ENCODE data around the gene IQCB1.
A peak's percentile ranks its signal among the peaks of the same experiment; 100 is the strongest.
"Not testable (repeated sequence)": the region's sequence is repeated elsewhere in the genome, so short reads cannot be mapped to it uniquely, and the experiment has no call there.

IQCB1 gene

DNA sequence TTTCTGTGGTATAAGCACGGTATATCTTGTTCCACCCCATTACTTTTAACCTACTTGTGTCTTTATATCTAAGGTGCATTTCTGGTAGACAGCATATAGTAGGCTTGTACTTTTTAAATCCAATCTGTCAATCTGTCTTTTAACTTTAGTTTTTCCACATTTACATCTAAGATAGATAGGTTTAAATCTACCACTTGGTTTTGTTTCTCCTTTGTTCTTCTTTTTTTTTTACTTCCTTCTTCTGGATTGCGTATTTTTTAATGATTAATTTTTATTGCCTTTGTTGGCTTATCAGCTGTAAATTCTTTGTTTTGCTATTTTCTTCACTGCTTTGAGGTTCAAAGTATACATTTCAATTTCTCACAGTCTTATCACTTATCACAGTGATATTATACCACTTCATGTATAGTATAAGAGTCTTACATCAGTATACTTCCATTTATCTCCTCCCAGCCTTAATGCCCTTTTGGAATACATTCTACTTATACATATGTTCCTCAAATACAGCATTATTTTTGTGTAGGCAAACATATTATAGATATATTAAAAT is 31.0 kb downstream of the IQCB1 start:
- DNase-seq, result no peak

DNA sequence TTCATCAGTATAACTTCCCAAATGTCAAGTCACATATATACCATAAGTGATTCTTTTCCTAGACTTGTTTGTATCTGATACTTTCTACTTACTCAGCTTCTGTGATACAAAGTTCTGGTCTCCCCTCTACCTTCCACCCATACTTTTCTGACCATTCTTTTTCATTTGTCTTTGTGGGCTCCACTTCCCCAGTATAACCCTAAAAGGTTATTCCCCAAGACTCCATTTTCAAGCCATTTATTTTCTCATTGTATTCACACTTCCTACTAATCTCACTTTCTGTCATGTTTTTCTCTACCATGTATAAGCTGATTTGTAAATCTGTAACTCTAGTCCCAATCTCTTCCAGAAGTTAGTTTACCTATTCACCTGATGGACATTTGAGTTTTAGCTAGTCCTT is 34.0 kb downstream of the IQCB1 start:
- no peak for DNase-seq

DNA sequence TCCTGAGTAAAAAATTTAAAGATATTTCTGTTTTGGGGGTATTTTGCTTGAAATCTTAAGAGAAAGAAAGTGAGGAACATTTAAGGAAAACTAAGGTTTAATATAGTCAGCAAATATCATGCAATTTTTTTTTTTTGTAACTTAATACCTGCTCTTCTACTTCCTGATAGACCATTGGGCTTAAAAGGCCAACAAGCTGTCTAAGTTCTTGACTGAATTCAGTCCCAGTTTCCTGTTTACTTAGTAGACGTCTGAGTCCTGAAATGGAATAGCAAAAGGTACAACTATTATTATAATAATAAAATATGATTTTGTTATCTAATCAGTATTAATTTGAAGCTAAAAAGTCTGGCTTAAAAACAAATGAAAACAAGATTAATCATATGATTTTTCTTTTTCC is 37.9 kb downstream of the IQCB1 start:
- DNase-seq, result no peak

DNA sequence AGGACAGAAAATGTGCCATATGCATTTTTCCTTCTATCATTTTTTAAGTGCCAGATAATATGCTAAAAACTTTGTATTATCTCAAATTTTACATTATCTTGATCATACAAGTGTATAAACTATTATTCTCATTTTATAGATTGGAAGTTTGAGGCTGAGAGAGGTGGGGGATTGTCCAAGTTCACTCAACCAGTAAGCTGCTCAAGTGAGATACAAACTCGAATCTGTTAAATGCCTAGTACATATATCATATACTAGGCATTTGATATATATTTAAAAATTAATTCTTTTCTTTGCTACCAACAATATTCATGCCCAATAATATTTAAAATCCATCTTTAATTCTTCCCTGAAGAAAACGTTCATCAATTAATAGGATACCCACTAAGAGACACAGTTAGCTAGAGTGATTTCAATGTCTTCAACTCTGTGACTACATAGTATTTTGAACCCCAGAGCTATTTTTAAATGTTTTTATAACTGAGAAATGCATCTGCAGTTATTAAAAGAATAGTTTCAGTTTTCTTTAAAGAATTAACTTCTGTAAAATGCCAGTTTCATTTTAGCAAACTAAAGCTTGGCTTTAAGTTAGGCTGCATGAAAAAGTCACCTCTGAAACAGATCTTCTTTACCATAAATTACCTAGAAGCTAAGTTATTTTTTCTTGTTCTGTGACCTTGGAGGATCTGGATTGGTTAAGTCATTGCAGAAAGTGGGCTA is 40.4 kb downstream of the IQCB1 start:
- no peak for DNase-seq

DNA sequence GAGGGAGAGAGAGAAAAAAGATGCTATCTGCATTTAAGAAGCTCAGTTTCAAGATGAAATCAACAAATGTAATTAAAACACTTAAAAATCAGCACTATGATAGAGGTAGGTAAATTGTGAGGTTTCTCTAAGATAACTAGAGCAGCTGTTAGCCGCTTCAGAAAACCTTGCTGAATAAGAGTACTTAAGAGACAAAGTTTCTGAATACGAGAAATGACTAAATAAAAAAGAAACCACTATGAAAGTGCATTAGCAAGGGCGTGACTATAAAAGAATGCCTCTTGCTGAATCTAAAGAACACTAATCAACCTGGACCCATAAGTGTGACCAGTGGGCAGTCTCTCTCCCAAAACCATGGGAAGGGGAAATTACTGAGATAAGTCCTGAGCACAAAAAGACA is 41.8 kb downstream of the IQCB1 start:
- no peak for DNase-seq

DNA sequence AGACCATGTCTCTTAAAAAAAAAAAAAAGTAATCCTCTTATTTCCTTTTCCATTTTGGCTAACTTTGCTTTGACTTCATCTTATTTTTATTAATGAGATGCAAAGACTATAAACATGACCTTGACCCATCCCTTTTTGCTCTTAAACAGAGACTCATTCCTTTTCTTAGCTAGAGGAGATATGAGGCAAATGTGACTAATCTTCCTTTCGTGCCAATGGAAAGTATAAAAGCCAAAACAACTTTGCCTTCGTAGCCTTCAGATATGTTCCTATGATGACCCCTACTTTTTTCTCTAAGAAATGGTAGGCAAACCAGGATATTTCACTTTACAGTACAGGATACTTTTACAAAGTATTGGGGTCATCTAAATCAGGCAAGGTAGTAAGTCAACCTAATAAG is 48.4 kb downstream of the IQCB1 start:
- DNase-seq, result no peak

DNA sequence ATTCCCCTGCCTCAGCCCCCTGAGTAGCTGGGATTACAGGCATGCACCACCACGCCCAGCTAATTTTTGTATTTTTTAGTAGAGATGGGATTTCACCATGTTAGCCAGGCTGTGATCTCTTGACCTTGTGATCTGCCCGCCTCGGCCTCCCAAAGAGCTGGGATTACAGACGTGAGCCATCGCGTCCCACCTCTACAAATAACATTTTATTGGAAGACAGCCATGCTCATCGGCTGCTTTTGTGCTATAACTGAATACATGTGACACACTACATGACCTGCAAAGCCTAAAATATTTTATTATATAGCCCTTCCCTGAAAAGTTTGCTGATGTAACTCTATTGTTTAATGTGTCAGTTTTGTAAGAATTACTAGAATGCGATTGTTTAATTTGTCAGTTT is 52.1 kb downstream of the IQCB1 start:
- not testable (repeated sequence) for DNase-seq

DNA sequence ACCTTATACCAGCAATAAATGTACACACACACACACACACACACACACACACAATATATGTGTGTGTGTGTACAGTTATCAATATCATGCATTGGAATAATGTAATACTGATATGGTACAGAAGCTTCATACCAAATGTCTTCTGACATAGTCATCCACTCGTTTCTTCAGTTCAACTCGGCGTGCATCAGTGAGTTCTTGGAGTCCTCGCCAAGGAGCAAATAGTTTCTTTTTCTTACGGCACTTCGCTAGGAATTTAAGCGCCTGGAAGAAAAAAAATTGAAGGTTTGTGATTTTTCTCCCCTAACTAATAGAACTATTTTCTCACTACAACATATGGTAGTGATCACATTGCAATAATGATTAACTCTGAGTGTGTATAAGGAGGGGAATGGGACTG is 53.2 kb downstream of the IQCB1 start:
- DNase-seq, result no peak

DNA sequence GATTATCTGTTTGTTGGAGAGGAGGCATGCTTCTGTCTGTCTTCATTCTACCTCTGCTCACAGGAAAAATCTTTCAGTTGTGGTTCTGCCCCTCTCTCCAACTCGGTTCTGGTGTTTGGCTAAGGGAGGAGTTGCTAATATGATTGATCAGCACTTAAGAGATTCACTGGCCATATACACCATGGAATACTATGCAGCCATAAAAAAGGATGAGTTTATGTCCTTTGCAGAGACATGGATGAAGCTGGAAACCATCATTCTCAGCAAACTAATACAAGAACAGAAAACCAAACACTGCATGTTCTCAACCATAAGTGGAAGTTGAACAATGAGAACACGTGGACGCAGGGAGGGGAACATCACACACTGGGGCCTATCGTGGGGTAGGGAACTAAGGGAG is 59.8 kb downstream of the IQCB1 start:
- DNase-seq, result not testable (repeated sequence)

DNA sequence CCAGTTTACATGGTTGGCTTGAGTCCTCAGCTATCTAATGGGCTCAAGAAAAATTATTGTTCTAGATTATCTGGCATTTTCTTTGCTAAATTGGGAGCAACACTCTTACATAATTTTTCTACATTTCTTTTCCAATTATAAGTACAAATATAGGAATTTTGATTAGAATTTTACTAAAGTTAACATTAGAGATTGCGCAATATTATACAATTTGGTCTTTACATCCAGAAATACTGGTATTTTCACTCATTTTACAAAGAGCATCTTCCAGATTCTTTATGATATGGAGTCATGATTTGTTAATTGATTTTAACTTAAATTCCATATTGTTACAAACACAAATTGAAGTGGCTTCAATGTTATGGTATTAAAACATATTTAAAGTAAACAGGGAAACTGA is 65.6 kb downstream of the IQCB1 start:
- DNase-seq, result no peak

DNA sequence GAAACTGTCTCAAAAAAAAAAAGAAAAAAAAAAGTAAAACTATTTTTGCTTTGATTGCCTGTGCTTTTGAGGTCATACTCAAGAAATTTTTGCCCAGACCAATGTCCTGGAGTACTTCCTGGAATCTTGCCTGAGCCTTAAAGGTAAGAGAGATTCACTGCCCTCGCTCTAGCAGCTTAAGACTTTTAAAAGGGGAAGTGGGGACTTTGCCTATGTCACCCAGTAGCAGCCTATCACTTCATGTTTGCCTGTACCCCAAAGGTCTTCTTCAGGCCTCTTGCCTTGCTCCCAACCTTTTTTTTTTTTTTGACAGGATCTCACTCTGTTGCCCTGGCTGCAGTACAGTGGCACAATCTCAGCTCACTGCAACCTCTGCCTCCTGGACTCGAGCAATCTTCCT is 66.4 kb downstream of the IQCB1 start:
- no peak for DNase-seq

DNA sequence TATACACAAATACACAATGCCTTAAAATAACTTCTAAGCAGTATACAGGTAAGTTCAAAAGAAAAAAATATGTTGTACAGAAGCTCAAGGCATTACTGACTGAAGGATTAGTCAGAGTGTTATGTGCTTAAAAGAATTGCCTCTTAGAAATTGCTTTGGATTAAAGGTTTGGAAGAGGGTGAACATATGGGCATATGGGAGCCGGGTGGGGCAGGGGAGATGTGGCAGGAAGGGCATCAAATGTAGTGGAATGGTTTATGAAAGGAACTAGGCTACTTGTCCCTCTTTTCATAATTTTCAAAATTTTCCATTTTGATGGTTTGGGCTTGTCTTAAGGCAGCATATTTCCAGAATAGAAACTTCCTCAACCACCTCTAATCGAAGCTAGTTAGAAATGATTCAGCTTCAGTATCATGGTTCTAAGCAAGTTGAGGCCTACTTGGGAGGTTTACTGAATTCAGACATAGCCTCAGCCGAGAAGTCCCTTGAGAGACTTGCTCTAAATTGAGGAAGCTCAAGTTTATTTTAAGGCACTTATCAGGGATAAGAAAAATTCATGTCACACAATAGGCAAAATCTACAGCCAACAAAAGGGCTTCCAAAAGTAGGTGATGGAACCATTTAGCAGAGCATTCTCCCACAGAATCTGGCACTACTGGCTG is 75.2 kb downstream of the IQCB1 start:
- DNase-seq, result no peak

DNA sequence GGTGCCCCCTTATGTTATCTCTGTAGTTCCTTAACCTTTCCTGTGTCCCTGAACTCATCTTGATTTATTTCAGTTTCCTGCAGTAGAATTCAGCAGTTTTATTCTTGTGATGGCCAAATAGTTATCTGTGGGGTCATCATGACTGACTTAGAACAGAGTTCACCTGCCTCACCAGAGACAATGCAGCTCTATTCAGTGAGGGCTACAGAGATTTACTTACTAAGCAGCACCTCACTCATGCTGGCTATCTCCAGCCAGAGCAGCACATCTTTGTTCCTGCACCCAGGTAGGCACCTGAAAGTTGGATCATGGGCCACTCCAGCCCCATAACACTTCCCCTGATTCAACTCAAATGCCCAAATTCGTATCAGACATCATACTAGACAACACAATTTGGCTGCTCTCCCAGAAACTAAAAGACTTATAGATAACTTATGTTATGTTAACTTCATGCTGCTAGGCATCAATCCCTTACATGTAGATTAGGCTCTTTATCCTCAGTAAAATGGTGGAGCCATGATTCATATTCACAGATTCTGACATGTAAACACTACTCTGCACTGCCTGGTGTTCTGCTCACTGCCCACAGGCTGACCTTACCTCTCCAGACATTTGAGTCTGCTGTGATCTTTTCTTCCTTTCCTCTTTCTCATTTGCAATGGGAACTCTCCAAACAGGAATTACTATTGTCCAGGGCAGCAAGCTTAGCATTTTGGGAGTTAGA is 76.0 kb downstream of the IQCB1 start:
- no peak for DNase-seq

DNA sequence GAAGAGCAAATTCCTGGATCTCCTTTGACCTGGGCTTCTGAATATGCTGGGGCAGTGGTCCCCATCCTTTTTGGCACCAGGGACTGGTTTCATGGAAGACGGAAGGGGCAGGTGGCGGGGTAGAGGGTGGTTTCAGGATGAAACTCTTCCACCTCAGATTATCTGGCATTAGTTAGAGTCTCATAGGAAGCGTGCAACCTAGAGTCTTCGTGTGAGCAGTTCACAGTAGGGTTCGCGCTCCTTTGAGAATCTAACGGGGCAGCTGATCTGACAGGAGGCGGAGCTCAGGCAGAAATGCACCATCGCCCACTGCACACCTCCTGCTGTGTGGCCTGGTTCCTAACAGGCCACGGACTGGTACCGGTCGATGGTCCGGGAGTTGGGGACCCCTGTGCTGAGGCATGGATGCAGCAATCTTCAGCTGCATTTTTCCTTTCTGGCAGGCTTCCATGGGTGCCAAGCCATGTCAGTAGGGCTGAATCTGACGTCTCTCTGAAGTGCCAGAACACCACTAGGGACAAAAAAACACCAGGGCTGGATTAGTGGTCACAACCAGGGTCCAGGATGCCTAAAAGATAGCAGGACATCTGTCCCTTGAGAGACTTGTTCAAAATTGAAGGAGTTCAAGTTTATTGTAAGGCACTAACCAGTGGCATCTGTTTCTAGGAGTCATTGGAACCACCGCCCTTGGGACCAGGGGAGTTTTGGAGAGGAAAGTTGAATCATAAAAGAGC is 76.9 kb downstream of the IQCB1 start:
- no peak for DNase-seq

DNA sequence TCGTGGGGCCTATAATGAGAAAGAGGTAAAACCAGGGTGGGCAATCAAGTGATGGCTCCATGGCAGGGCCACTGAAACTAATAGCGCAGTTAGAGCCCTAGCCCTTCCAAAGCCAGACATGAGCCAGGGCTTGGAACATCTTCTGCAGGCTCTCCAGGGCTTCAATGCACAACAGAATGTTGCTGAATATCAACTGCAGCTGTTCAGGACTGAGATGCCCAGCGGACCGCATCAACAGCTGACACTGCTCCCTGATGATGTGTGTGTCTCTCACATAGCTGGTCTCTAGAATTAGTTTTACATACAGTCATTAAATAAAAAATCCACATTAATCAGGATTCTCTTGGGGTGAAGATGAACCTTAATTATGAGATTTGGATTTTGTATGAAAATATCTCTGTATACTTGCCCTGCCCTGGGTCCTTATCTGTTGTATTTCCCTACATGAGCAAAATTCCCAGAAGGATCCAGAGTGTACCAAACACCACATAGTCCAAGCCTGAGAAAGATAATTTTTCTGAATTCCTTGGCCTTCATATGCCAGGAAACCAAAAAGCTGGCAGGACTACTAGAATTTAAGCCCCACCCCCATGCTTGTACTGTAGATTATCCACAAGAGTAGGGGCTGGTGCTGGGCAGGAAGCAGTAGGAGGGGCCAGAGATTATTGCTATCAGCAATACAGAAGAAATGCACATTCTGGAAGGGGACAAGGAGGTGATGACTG is 77.6 kb downstream of the IQCB1 start:
- DNase-seq, result no peak

DNA sequence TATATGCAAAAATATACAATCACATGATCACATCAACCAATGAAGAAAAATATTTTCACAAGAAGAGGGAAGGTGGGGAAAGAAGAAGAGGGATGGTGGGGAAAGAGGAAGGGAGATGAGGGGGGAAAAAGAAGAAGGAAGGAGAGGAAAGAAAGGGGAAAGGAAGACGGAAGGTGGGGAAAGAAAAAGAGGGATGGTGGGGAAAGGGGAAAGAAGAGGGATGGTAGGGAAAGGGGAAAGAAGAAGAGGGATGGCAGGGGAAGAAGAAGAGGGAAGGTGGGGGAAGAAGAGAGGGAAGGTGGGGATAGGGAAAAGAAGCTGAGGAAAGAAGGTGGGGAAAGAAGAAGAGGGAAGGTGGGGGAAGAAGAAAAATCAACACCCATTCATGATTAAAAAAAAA is 82.1 kb downstream of the IQCB1 start:
- no peak for DNase-seq

DNA sequence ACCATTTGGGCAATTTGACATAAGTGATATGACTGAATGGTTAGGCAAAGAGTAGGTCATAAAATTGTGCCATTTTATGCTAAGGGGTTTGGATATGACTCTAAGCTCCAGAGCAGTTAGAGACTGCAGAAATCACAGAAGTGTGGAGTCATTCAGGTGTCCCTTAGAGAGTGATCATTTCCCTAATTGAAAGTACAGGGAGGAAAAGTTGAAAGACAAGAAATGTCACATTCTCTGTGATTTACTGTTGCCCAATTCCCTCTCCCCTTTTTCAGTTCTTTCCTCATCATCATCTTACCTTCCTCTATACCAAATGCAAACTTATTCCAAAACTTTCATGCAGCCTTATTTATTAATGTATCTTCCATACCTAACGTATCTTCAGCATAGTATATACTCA is 82.6 kb downstream of the IQCB1 start:
- DNase-seq, result no peak

DNA sequence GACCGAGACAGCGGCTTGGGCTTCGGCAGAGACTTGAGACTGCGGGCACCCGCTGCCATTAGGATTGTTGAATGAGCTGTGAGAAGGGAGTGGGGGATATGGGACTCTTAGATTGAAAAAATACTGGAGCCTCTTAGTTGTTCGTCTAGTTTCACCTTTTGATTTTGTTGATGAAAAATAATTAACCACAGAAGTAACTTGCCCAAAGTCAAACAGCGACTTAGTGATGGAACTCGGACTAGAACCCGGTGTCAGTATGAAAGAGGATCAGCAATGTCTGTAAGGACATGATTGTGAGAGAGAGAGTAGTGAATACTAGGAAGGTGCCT is 84.8 kb downstream of the IQCB1 start:
- no peak for DNase-seq

DNA sequence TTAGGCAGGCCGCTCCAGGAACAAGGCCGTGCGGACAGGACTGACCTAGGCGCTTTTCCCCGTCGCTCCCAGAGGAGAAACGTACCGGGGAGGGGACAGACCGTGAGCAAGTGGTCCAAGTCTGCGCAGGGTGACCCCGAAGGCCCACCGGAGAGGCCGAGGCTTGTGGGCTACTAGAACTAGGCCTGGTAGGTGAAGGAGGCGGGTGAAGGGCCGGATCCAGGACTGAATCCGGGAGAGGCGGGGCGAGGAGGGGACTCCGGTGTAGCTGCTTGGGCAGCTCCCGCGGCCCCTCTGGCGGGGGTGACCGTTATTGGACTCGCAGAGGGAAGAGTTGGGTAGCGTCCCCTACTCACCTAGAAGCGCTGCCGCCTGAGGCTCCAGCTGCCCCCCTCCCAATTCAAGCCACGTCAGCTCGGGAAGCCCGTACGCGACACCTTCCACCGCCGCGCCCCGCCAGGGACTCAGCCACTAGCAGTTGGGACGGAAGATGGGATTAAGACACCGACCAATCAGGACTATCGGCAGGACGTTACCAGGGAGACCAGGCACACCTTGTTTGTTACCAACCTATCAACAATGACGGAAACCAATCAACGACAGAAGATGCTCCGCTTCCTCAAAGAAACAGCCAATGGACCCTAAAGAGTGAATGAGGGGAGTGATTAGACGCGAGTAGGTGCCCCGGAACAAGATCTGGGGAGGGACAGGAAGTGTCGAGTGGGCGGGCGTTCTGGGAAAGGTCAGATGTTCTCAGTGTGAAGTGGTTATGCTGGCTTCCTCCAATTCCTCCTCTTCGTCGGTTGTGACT is 85.4 kb downstream of the IQCB1 start, which contains the start of gene GOLGB1:
TSS of gene GOLGB1 (minus strand) at position 466 of the 811 bp plus-strand sequence. CDS start 18,770 bp downstream, outside the sequence.
- peak; percentile 96 to 98 (median 97) for DNase-seq

DNA sequence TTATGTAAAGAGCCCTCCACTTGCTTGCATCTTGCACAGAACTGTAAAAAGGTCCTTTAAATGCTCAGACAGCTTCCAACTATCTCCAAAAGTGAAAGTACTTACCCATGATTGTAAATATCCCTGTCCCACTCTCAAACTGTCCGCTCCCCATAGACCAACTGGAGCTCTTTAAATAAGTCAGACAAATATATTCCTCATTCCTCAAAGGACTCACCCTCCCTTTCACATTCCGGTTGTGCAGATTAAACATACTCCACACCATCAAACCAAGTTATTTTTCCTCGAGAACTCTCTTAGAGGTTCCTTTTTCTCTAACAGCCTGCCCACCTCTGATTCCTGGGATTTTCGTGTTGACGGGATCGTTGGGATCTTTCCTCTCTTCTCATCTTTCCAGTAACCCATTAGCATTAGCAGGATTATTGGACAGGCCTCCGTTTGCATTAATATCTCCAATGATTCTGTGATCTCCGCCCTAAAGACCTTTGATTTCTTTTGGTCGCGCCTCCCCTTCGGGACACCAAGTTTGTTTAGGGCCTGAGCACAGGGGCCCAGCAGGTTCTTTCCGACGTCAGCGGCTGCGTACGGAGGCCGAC is 86.1 kb downstream of the IQCB1 start:
- peak; percentile 53 to 68 (median 53) for DNase-seq

DNA sequence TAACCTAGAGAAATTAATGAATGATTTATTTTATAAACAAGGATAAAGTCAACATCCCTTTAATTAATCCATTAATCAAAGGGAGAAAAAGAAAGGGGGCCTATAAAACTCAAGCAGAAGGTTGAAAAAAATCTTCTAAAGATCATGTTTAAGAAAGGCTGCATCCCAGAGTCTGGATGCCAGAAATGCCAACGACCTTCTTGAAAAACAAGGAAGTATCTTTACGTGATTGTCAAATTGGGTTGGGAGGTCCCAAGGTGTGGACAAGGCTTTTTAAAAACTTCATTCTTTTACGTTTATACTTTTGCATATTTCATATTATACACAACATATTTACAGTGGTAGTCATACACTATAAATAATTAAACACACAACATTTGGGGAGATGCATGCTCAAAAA is 86.9 kb downstream of the IQCB1 start:
- DNase-seq, result no peak
